H1 (cell line): ENCODE data around the gene SLC24A3. TPM values are rescaled to one million over a fixed set of nuclear protein-coding genes. Genes with fewer than 3 reads are reported as not detected.

Experiments
- CTCF ChIA-PET: fragments of 300-600 bp; sonication (Branson Sonifier 250); formaldehyde crosslinking; loops from one replicate; lab custom pipeline; 2021; ENCODE audit not compliant: partially characterized antibody; lab: Charles Lee
- POLR2A ChIA-PET: fragments of 300-600 bp; sonication (Branson Sonifier 250); formaldehyde crosslinking; loops from one replicate; lab custom pipeline; 2021; ENCODE audit warnings: inconsistent platforms; ENCODE audit not compliant: partially characterized antibody; lab: Charles Lee
- DNase-seq, 2 experiments: peaks; one replicate each; pipeline versions ENCODE4 v3.0.0 to v3.0.0-alpha.2; 2010 to 2022; ENCODE audit warnings: low spot score in 2 of 2, low read depth in 1 of 2, mixed read lengths in 1 of 2
- FAIRE-seq: peaks from 2 replicates; lab custom pipeline; 2011; peaks lifted over from hg19 to GRCh38; lab: Jason Lieb, UNC
- H2AFZ ChIP-seq: 2 replicates; pipeline ENCODE4 v1.8.1; 2012; ENCODE audit warnings: low read length, inconsistent platforms
- H2AK5ac ChIP-seq: 2 replicates; pipeline ENCODE4 v1.6.1; 2013; ENCODE audit warnings: low read depth, low read length
- H2BK120ac ChIP-seq: replicated peaks from 2 replicates; pipeline ENCODE3; 2013; ENCODE audit warnings: low read depth, low read length, inconsistent platforms
- H2BK12ac ChIP-seq: 2 replicates; pipeline ENCODE4 v1.6.1; 2013; ENCODE audit warnings: low read depth, low read length
- H2BK15ac ChIP-seq: 2 replicates; pipeline ENCODE4 v1.6.1; 2013; ENCODE audit warnings: low read length
- H2BK20ac ChIP-seq: 2 replicates; pipeline ENCODE4 v1.6.1; 2013; ENCODE audit warnings: low read length
- H2BK5ac ChIP-seq: 2 replicates; pipeline ENCODE4 v1.6.1; 2013; ENCODE audit warnings: low read depth, low read length
- H3K14ac ChIP-seq: 2 replicates; pipeline ENCODE4 v1.6.1; 2013; ENCODE audit warnings: inconsistent platforms; ENCODE audit not compliant: insufficient read length
- H3K18ac ChIP-seq: 2 replicates; pipeline ENCODE4 v1.6.1; 2013; ENCODE audit warnings: low read length; ENCODE audit errors: extremely low read depth
- H3K23ac ChIP-seq: 2 replicates; pipeline ENCODE4 v1.6.1; 2013; ENCODE audit warnings: inconsistent platforms; ENCODE audit not compliant: insufficient read length
- H3K23me2 ChIP-seq: 2 replicates; pipeline ENCODE4 v1.6.1; 2013; ENCODE audit warnings: low read depth, low read length
- H3K27ac ChIP-seq: 2 replicates; pipeline ENCODE4 v1.6.1; 2011; ENCODE audit warnings: low read depth, low read length, inconsistent platforms
- H3K27me3 ChIP-seq, 4 experiments: replicated peaks in 1 of 4; 1 replicate in 1 of 4; 2 replicates in 3 of 4; pipeline versions ENCODE4 v1.6.1 to v1.8.1; 2011 to 2013; ENCODE audit warnings: low read length in 3 of 4, mild to moderate bottlenecking in 3 of 4, inconsistent platforms in 2 of 4, mixed read lengths in 2 of 4, moderate library complexity in 1 of 4; ENCODE audit not compliant: control insufficient read depth in 3 of 4, insufficient read depth in 3 of 4; ENCODE audit errors: extremely low read depth in 1 of 4
- H3K36me3 ChIP-seq, 4 experiments: 2 replicates each; pipeline versions ENCODE4 v1.6.1 to v1.8.1; 2011 to 2013; ENCODE audit warnings: mild to moderate bottlenecking in 4 of 4, low read length in 3 of 4, moderate library complexity in 2 of 4, control low read depth in 1 of 4, inconsistent platforms in 1 of 4; ENCODE audit not compliant: insufficient read depth in 4 of 4, control insufficient read depth in 2 of 4
- H3K4ac ChIP-seq: replicated peaks from 2 replicates; pipeline ENCODE3; 2013; ENCODE audit warnings: low read length, low read depth, mixed read lengths, inconsistent platforms; ENCODE audit not compliant: insufficient read length
- H3K4me1 ChIP-seq, 4 experiments: replicated peaks in 1 of 4; 1 replicate in 1 of 4; 2 replicates in 3 of 4; pipeline versions ENCODE4 v1.6.1 to v1.8.1; 2011 to 2013; ENCODE audit warnings: low read length in 3 of 4, inconsistent platforms in 2 of 4, mixed read lengths in 1 of 4; ENCODE audit not compliant: insufficient read depth in 4 of 4, control insufficient read depth in 3 of 4
- H3K4me2 ChIP-seq, 2 experiments: 2 replicates each; pipeline versions ENCODE4 v1.6.1 to v1.8.1; 2011 to 2013; ENCODE audit warnings: low read depth in 2 of 2, low read length in 2 of 2, control low read depth in 1 of 2, inconsistent platforms in 1 of 2, mild to moderate bottlenecking in 1 of 2; ENCODE audit not compliant: insufficient read depth in 1 of 2
- H3K4me3 ChIP-seq, 4 experiments: fragments of 200-600, 300-600 bp in 1 of 4; sonication (generic), shearing (Covaris generic), sonication (Bioruptor Twin) in 1 of 4; 2 replicates each; pipeline versions ENCODE4 v1.5.1 to v1.8.1; 2011 to 2016; ENCODE audit warnings: low read length in 4 of 4, low read depth in 3 of 4, control low read depth in 2 of 4, inconsistent platforms in 2 of 4, mild to moderate bottlenecking in 2 of 4, mixed read lengths in 1 of 4, moderate library complexity in 1 of 4; ENCODE audit not compliant: insufficient read depth in 2 of 4; ENCODE audit errors: extremely low read depth in 1 of 4
- H3K56ac ChIP-seq: replicated peaks from 2 replicates; pipeline ENCODE3; 2013; ENCODE audit warnings: low read depth, mild to moderate bottlenecking, mixed read lengths, low read length, inconsistent platforms; ENCODE audit not compliant: insufficient read length
- H3K79me1 ChIP-seq: 2 replicates; pipeline ENCODE4 v1.6.1; 2013; ENCODE audit warnings: low read depth, low read length, control low read depth
- H3K79me2 ChIP-seq, 2 experiments: 2 replicates each; pipeline versions ENCODE4 v1.6.1 to v1.8.1; 2012 to 2013; ENCODE audit warnings: low read length in 2 of 2, mild to moderate bottlenecking in 2 of 2, inconsistent platforms in 1 of 2; ENCODE audit not compliant: insufficient read depth in 2 of 2, control insufficient read depth in 1 of 2
- H3K9ac ChIP-seq, 4 experiments: replicated peaks in 1 of 4; 1 replicate in 1 of 4; 2 replicates in 3 of 4; pipeline versions ENCODE4 v1.6.1 to v1.8.1; 2011 to 2013; ENCODE audit warnings: low read depth in 3 of 4, low read length in 3 of 4, control low read depth in 2 of 4, mild to moderate bottlenecking in 2 of 4, moderate library complexity in 2 of 4, inconsistent platforms in 1 of 4; ENCODE audit errors: extremely low read depth in 1 of 4
- H3K9me3 ChIP-seq, 2 experiments: 2 replicates each; pipeline versions ENCODE4 v1.6.1 to v1.8.1; 2012 to 2013; ENCODE audit warnings: mild to moderate bottlenecking in 2 of 2, moderate library complexity in 2 of 2, control low read depth in 1 of 2, inconsistent platforms in 1 of 2, low read depth in 1 of 2, low read length in 1 of 2, mixed read lengths in 1 of 2; ENCODE audit not compliant: insufficient read depth in 2 of 2
- H4K20me1 ChIP-seq, 2 experiments: replicated peaks in 1 of 2; 2 replicates each; pipeline versions ENCODE3 to v1.8.1; 2011 to 2013; ENCODE audit warnings: inconsistent platforms in 2 of 2, low read length in 2 of 2, mild to moderate bottlenecking in 1 of 2; ENCODE audit not compliant: insufficient read depth in 2 of 2, control insufficient read depth in 1 of 2
- H4K5ac ChIP-seq: 2 replicates; pipeline ENCODE4 v1.6.1; 2013; ENCODE audit warnings: low read length, low read depth, mixed read lengths, inconsistent platforms; ENCODE audit not compliant: insufficient read length
- H4K8ac ChIP-seq: 2 replicates; pipeline ENCODE4 v1.8.0; 2013; ENCODE audit warnings: mild to moderate bottlenecking, moderate library complexity, low read length, inconsistent platforms; ENCODE audit not compliant: insufficient read depth; ENCODE audit errors: extremely low read depth
- H4K91ac ChIP-seq: replicated peaks from 2 replicates; pipeline ENCODE3; 2013; ENCODE audit warnings: low read length, mixed read lengths, inconsistent platforms; ENCODE audit not compliant: insufficient read length
- ASH2L ChIP-seq: fragments of 200-600, 300-600 bp; sonication (generic); IDR thresholded peaks from one replicate; pipeline ENCODE4 v1.7.1; 2017; ENCODE audit warnings: low read length
- CBX5 ChIP-seq: fragments of 300-800, 300-1000 bp; sonication (generic); IDR thresholded peaks from 2 replicates; pipeline ENCODE4 v1.7.1; 2016; ENCODE audit warnings: antibody characterized with exemption, low read length, low read depth
- CBX8 ChIP-seq: fragments of 300-800, 300-1000 bp; sonication (generic); IDR thresholded peaks from 2 replicates; pipeline ENCODE4 v1.7.1; 2016; ENCODE audit warnings: low read depth, low read length, borderline replicate concordance
- CEBPB ChIP-seq: IDR thresholded peaks from 2 replicates; pipeline ENCODE4 v1.6.1; 2012; ENCODE audit warnings: low read depth, low read length
- HDAC2 ChIP-seq, 2 experiments: fragments of 300-600 bp in 1 of 2; sonication (generic) in 1 of 2; IDR thresholded peaks; 2 replicates each; pipeline ENCODE4 v1.6.1; 2011 to 2012; ENCODE audit warnings: low read depth in 2 of 2, low read length in 2 of 2, mild to moderate bottlenecking in 2 of 2, moderate library complexity in 2 of 2, borderline replicate concordance in 1 of 2, inconsistent platforms in 1 of 2
- JUND ChIP-seq: IDR thresholded peaks from 2 replicates; pipeline ENCODE4 v1.6.1; 2011; ENCODE audit warnings: mild to moderate bottlenecking, improper control_type of control experiment, low read length
- NANOG ChIP-seq: IDR thresholded peaks from 2 replicates; pipeline ENCODE4 v1.6.1; 2011; ENCODE audit warnings: low read length, low read depth, mild to moderate bottlenecking, inconsistent platforms; ENCODE audit not compliant: insufficient read depth, poor library complexity, severe bottlenecking
- RNF2 ChIP-seq: fragments of 200-900, 300-1000 bp; sonication (generic); IDR thresholded peaks from 2 replicates; pipeline ENCODE4 v1.7.1; 2016; ENCODE audit warnings: borderline replicate concordance, low read depth, mild to moderate bottlenecking, antibody characterized with exemption, low read length; ENCODE audit not compliant: poor library complexity, severe bottlenecking; ENCODE audit errors: missing control alignments
- SAP30 ChIP-seq: fragments of 300-600 bp; sonication (generic); IDR thresholded peaks from 2 replicates; pipeline ENCODE4 v1.7.1; 2012; ENCODE audit warnings: low read length, moderate library complexity, mild to moderate bottlenecking, inconsistent platforms; ENCODE audit not compliant: insufficient read depth, insufficient replicate concordance
- SP4 ChIP-seq: IDR thresholded peaks from 2 replicates; pipeline ENCODE4 v1.6.1; 2012; ENCODE audit warnings: low read length, inconsistent platforms
- TEAD4 ChIP-seq: IDR thresholded peaks from 2 replicates; pipeline ENCODE4 v1.6.1; 2012; ENCODE audit warnings: low read depth, low read length, inconsistent platforms, mixed read lengths
- YY1 ChIP-seq: IDR thresholded peaks from 2 replicates; pipeline ENCODE4 v1.6.1; 2011; ENCODE audit warnings: low read depth, mild to moderate bottlenecking, low read length
- WGBS, 2 experiments: shearing (Covaris generic) in 1 of 2; methylation state at CpG; one replicate each; pipeline versions ENCODE4 v1.1.6 to v1.1.7; 2013 to 2015; ENCODE audit warnings: low lambda C conversion rate in 2 of 2, mixed read lengths in 2 of 2, inconsistent platforms in 1 of 2, low coverage in 1 of 2, missing lambda C conversion rate in 1 of 2; ENCODE audit not compliant: insufficient replicate concordance in 2 of 2, insufficient coverage in 1 of 2, insufficient read length in 1 of 2; ENCODE audit errors: extremely low coverage in 1 of 2, missing lambda C conversion rate in 1 of 2; 5-methylcytosine and 5-hydroxymethylcytosine counted together
- polyA plus RNA-seq, 7 experiments: library from polyadenylated mRNA; depleted of rRNA in 3 of 7; stranded (reverse) in 5 of 7; unstranded in 2 of 7; fragments of >200 nt in 5 of 7; fragments of 200-250 nt in 2 of 7; gene quantifications; 1 replicate in 5 of 7; 2 replicates in 1 of 7; 4 replicates in 1 of 7; pipeline versions ENCODE4 v1.2.1 to v1.2.3, GENCODE V29; 2011 to 2013; ENCODE audit warnings: missing spikeins in 2 of 7, mixed read lengths in 2 of 7
- total RNA-seq: library from RNA; stranded (reverse); fragmentation: NEBNext Ultra II Directional; extraction: Animal tissue kit (Norgen Biotek cat#: 25700); gene quantifications from 2 replicates; pipeline ENCODE4 v1.2.1, GENCODE V29; 2021
- TF ChIP-seq, protein P1 (sequence below): IDR thresholded peaks from 2 replicates; pipeline ENCODE4 v1.6.1; 2011; ENCODE audit warnings: low read length, improper control_type of control experiment

Gene SLC24A3
- total and polyA plus RNA-seq, 2 of the 8 experiments (the other 6 are each of a cell fraction or from before 2014, with no cell fraction given): 4.5 to 6.3 TPM

DNA sequence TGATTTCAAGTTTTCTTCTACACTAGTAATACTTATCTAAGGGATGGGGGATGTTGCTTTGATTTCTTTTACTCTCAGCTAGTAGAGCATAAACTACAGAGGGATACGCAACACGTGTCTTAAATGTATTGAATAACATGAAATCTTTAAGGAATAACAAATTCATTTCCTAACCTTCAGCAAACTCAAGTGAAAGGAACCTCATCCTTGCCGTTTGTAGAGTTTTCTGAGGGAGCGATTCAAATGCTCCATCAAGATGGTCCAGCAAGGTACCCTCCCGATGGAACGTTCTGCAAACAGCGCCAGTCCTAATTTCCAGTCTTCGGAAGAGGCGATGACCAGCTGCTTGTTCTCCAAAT, 450.2 kb downstream of the SLC24A3 start:
- Histone ChIP-seq H3K36me3 (no peaks in the 10 kb centered on the region), H4K91ac (no peak overlapping the region), H3K9me3 (no peaks in the 10 kb centered on the region), H3K56ac (no peak overlapping the region), H3K4me2 (no peak overlapping the region), H2BK5ac (no peak overlapping the region), H3K9ac (no peak overlapping the region), H3K14ac (no peak overlapping the region), H3K79me1 (no peaks in the 10 kb centered on the region), H2BK12ac (no peak overlapping the region), H3K27me3 (0 out of 7 replicates have a peak, but pooled peaks cover 0 to 3% (median 0%) of the 10 kb centered on the region in 4 experiments), H3K4me3 (no peak overlapping the region), H3K4ac (no peak overlapping the region), H4K5ac (no peak overlapping the region), H3K23me2 (no peaks in the 10 kb centered on the region; the same call in 1 of the 2 replicates), H2BK20ac (no peak overlapping the region), H3K18ac (no peak overlapping the region), H2BK15ac (peak overlapping the region; percentile 5; the same call in 1 of the 2 replicates), H4K8ac (no peak overlapping the region), H3K4me1 (peaks cover 0 to 9% (median 1%) of the 10 kb centered on the region in 4 experiments; a peak in 2 of 7 replicates), H4K20me1 (no peaks in the 10 kb centered on the region), H2BK120ac (no peak overlapping the region), H3K23ac (no peak overlapping the region), H2AFZ (no peak overlapping the region), H2AK5ac (no peak overlapping the region), H3K27ac (no peak overlapping the region), H3K79me2 (no peaks in the 10 kb centered on the region)
- FAIRE-seq: no peak
- 66% methylated on average over 9 of the region's 9 CpGs; no CpG with 5 or more reads in 1 of the 2 experiments for WGBS, 2 experiments
- no peak for DNase-seq
- CTCF ChIA-PET: interaction anchor here (0.6 to 9.5 kb wide), 40 partner anchors 9 to 1030 kb away, joined by 3 to 85 read pairs (median 4); no protein-coding TSS in a partner anchor
- POLR2A ChIA-PET: no interaction called here
- TF ChIP-seq SAP30 (no peak), RNF2 (no peak), JUND (no peak), CBX5 (no peak), TEAD4 (no peak), NANOG (no peak), SP4 (no peak), HDAC2 (IDR thresholded peaks at IDR 0.05; ENCODE audit: borderline replicate concordance in 1 of 2, low read depth in 2 of 2, low read length in 2 of 2) (no peak), CEBPB (no peak), ASH2L (no peak), YY1 (no peak), CBX8 (no peak)
- TF ChIP-seq, protein P1, sequence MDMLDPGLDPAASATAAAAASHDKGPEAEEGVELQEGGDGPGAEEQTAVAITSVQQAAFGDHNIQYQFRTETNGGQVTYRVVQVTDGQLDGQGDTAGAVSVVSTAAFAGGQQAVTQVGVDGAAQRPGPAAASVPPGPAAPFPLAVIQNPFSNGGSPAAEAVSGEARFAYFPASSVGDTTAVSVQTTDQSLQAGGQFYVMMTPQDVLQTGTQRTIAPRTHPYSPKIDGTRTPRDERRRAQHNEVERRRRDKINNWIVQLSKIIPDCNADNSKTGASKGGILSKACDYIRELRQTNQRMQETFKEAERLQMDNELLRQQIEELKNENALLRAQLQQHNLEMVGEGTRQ: no peak
